ENCODE data around the gene GPATCH11.

The GPATCH11 gene

DNA sequence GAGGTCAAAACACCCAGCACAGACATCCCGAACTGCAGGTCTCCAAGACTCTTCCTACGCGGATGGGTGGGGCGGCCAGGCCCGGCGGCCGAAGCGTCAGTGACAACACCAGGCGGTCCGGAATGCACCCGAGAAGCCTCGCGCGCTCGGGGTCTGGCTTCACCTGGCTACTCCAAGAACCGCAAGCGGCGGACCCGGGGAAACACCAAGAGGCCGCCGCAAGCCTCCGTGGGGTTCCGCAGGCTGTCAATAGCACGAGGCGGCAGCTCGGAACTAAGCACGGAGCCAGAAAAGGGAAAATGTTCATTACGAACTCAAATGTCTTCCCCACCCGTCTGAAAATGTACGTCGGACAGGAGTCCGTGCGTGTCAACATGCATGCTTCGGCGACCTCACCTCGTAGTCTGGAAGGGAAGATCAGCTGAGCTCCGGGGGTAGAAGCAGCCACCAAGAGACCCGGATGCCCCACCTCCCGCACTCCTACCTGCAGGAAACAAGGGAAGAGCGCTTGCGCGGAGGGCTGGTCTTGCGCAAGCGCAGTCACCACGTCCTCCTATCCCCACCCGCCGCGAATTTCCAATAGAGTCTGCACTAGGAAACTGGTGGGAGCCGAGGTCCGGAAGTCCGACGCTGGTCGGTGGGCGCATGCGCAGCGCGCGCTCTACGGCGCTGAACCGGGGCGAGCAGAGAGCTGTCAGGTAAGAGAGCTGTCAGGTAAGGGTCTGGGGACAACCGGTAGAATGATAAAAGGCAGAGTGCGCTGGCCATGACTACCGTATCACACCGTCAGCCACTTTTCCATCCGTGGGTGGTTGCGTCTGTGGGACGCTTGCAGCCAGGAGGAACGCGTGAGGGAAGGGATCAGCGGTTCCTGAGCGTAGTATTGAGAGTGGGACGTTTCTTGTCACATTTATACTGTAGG is at the start of gene GPATCH11, which contains the start of gene HEATR5B:
Gene GPATCH11 (plus strand): TSS at position 646 of the 922 bp plus-strand sequence. CDS start 3,864 bp downstream, outside the sequence.
Gene HEATR5B (minus strand): TSS at position 500 of the 922 bp plus-strand sequence. CDS start 958 bp downstream, outside the sequence.
- H3K4me2 ChIP-seq (ENCODE audit: insufficient read depth, low read length): peak within 1 kb of the TSS; percentile 79

DNA sequence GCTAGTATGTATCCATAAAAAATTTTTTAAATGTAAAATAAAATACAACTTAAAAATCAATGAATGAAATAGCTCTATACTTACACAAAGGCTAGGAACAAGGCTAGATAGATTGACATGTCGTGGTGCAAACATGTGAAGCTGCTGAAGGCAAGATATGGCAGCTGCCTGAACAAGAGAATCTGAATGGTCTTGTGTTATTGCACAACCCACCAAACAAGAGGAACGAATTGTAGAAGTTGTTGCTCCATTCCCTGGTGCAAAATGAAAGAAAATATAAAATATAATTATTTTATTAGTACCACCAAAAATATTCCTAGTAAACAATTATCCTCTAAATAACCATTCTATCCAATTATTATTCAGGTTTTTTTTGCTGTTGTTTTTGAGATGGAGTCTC is 46.5 kb upstream of the GPATCH11 start:
- Histone ChIP-seq H2AFZ (ENCODE audit: low read depth, low read length) (no peak overlapping the region), H3K4me1 (ENCODE audit: insufficient read depth, low read length) (no peaks in the 10 kb centered on the region), H3K27ac (ENCODE audit: low read length) (no peak overlapping the region), H3K9ac (ENCODE audit: low read depth, low read length) (no peak overlapping the region), H3K4me3 (ENCODE audit: low read depth in 1 of 2, low read length in 2 of 2) (no peak overlapping the region), H3K36me3 (ENCODE audit: insufficient read depth, low read length) (peaks cover 30% of the 10 kb centered on the region; the same call in 1 of the 2 replicates), H3K27me3 (ENCODE audit: insufficient read depth, low read length, poor library complexity) (no peaks in the 10 kb centered on the region), H4K20me1 (ENCODE audit: insufficient read depth, low read length) (no peaks in the 10 kb centered on the region), H3K79me2 (ENCODE audit: insufficient read depth, low read length) (no peaks in the 10 kb centered on the region), H3K9me3 (ENCODE audit: insufficient read depth, low read length, severe bottlenecking) (no peaks in the 10 kb centered on the region), H3K4me2 (ENCODE audit: insufficient read depth, low read length) (no peak overlapping the region)
- DNase-seq: no peak
- TF ChIP-seq, protein P1, sequence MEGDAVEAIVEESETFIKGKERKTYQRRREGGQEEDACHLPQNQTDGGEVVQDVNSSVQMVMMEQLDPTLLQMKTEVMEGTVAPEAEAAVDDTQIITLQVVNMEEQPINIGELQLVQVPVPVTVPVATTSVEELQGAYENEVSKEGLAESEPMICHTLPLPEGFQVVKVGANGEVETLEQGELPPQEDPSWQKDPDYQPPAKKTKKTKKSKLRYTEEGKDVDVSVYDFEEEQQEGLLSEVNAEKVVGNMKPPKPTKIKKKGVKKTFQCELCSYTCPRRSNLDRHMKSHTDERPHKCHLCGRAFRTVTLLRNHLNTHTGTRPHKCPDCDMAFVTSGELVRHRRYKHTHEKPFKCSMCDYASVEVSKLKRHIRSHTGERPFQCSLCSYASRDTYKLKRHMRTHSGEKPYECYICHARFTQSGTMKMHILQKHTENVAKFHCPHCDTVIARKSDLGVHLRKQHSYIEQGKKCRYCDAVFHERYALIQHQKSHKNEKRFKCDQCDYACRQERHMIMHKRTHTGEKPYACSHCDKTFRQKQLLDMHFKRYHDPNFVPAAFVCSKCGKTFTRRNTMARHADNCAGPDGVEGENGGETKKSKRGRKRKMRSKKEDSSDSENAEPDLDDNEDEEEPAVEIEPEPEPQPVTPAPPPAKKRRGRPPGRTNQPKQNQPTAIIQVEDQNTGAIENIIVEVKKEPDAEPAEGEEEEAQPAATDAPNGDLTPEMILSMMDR (IDR thresholded peaks at IDR 0.05; ENCODE audit: borderline replicate concordance, extremely low read depth, low read length, poor library complexity, severe bottlenecking): no peak
- TF ChIP-seq EZH2 (IDR thresholded peaks at IDR 0.05; ENCODE audit: borderline replicate concordance, low read depth, low read length, severe bottlenecking): no peak
- no peak for ATAC-seq (ENCODE audit: insufficient read depth, low read depth)

More for the DNA sequence above, at the start of gene GPATCH11, which contains the start of gene HEATR5B:
- H3K9ac ChIP-seq (ENCODE audit: low read depth, low read length): peak within 1 kb of the TSS; percentile 64
- DNase-seq (peak; percentile 96), ATAC-seq (ENCODE audit: insufficient read depth, low read depth) (peak; percentile 90)
- peaks cover 41% of the 10 kb centered on the region for H3K79me2 ChIP-seq (ENCODE audit: insufficient read depth, low read length)
- H4K20me1 ChIP-seq (ENCODE audit: insufficient read depth, low read length): no peaks in the 10 kb centered on the region
- H3K36me3 ChIP-seq (ENCODE audit: insufficient read depth, low read length): peaks cover 26% of the 10 kb centered on the region; the same call in 1 of the 2 replicates
- TF ChIP-seq EZH2 (IDR thresholded peaks at IDR 0.05; ENCODE audit: borderline replicate concordance, low read depth, low read length, severe bottlenecking): no peak
- TF ChIP-seq, protein P1 (IDR thresholded peaks at IDR 0.05; ENCODE audit: borderline replicate concordance, extremely low read depth, low read length, poor library complexity, severe bottlenecking): peak; percentile 8
- peaks cover 56% of the 10 kb centered on the region for H3K4me1 ChIP-seq (ENCODE audit: insufficient read depth, low read length)
- no peaks in the 10 kb centered on the region for H3K9me3 ChIP-seq (ENCODE audit: insufficient read depth, low read length, severe bottlenecking)
- H2AFZ ChIP-seq (ENCODE audit: low read depth, low read length): peak within 1 kb of the TSS; percentile 99
- H3K27ac ChIP-seq (ENCODE audit: low read length): peak within 1 kb of the TSS; percentile 81
- no peaks in the 10 kb centered on the region for H3K27me3 ChIP-seq (ENCODE audit: insufficient read depth, low read length, poor library complexity)
- peak within 1 kb of the TSS; percentile 65 to 83 for H3K4me3 ChIP-seq (ENCODE audit: low read depth in 1 of 2, low read length in 2 of 2)

DNA sequence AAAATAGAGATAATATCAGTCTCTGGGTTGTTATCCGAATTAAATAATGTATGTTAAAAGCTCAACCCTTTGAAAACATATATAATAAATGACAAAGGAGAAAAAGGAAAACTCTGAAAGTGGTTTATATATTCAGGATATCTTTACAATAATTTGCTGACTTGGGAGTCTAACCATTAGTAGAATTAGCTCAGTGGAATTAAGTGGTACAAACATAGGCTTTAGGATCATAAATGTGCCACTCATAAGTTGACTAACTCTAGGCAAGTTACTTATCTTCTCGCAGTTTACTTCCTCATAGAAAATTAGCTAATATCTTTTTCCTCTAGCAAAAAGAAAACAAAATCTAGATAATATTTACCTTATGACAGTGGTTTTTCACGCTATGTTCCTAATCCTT is 44.7 kb upstream of the GPATCH11 start:
- no peak for DNase-seq
- no peak for ATAC-seq (ENCODE audit: insufficient read depth, low read depth)
- no peak overlapping the region for H3K27ac ChIP-seq (ENCODE audit: low read length)
- H3K4me2 ChIP-seq (ENCODE audit: insufficient read depth, low read length): no peak overlapping the region
- no peak overlapping the region for H2AFZ ChIP-seq (ENCODE audit: low read depth, low read length)
- no peak overlapping the region for H3K4me3 ChIP-seq (ENCODE audit: low read depth in 1 of 2, low read length in 2 of 2)
- TF ChIP-seq EZH2 (IDR thresholded peaks at IDR 0.05; ENCODE audit: borderline replicate concordance, low read depth, low read length, severe bottlenecking): no peak
- TF ChIP-seq, protein P1 (IDR thresholded peaks at IDR 0.05; ENCODE audit: borderline replicate concordance, extremely low read depth, low read length, poor library complexity, severe bottlenecking): no peak
- peaks cover 30% of the 10 kb centered on the region; the same call in 1 of the 2 replicates for H3K36me3 ChIP-seq (ENCODE audit: insufficient read depth, low read length)
- H4K20me1 ChIP-seq (ENCODE audit: insufficient read depth, low read length): no peaks in the 10 kb centered on the region
- no peaks in the 10 kb centered on the region for H3K9me3 ChIP-seq (ENCODE audit: insufficient read depth, low read length, severe bottlenecking)
- no peaks in the 10 kb centered on the region for H3K27me3 ChIP-seq (ENCODE audit: insufficient read depth, low read length, poor library complexity)
- H3K79me2 ChIP-seq (ENCODE audit: insufficient read depth, low read length): no peaks in the 10 kb centered on the region
- H3K4me1 ChIP-seq (ENCODE audit: insufficient read depth, low read length): no peaks in the 10 kb centered on the region
- H3K9ac ChIP-seq (ENCODE audit: low read depth, low read length): no peak overlapping the region
